HG03442 (cell line): ENCODE measurements around the gene MASP2.
"Not testable (repeated sequence)": the region's sequence is repeated elsewhere in the genome, so short reads cannot be mapped to it uniquely, and the experiment has no call there.

ENCODE experiments used
- ATAC-seq: cut with Tn5 transposase; IDR thresholded peaks from one replicate; pipeline ENCODE4 v1.9.1; 2021; ENCODE audit warnings: mild to moderate bottlenecking, moderate library complexity; ENCODE audit not compliant: unreplicated experiment

MASP2 gene

GRCh38 chr1:10992004-10992403 is 55.0 kb downstream of the MASP2 start:
- not testable (repeated sequence) for ATAC-seq

- no peak for ATAC-seq
Measured at GRCh38 chr1:10990828-10991227, 56.2 kb downstream of the MASP2 start.

- ATAC-seq: not testable (repeated sequence)
Measured at GRCh38 chr1:10989920-10990516, 57.0 kb downstream of the MASP2 start.

- ATAC-seq: no peak
Measured at GRCh38 chr1:10989095-10989494, 57.9 kb downstream of the MASP2 start.

- no peak for ATAC-seq
Measured at GRCh38 chr1:10987840-10988417, 59.1 kb downstream of the MASP2 start.

GRCh38 chr1:10986525-10986890 is 60.5 kb downstream of the MASP2 start:
- peak; percentile 28 for ATAC-seq

GRCh38 chr1:10980841-10981727 is 66.0 kb downstream of the MASP2 start:
- no peak for ATAC-seq

GRCh38 chr1:10980094-10980577 is 66.9 kb downstream of the MASP2 start:
- ATAC-seq: no peak

- ATAC-seq: no peak
Measured at GRCh38 chr1:10979483-10979920, 67.5 kb downstream of the MASP2 start.

GRCh38 chr1:10978719-10979118 is 68.3 kb downstream of the MASP2 start:
- ATAC-seq: no peak
